ENCODE measurements around the gene ZNF70. TPM values are rescaled to one million over a fixed set of nuclear protein-coding genes. Genes with fewer than 3 reads are reported as not detected.
A peak's percentile ranks its signal among the peaks of the same experiment; 100 is the strongest.

Gene ZNF70
- total RNA-seq, 1 donor from 2014 or later: 3.9 TPM

GRCh38 chr22:23745791-23746190 lies 5.1 kb downstream of the ZNF70 start:
- Histone ChIP-seq H4K20me1 (ENCODE audit: low read depth) (no peaks in the 10 kb centered on the region), H3K4me3 (no peak overlapping the region), H3K79me2 (ENCODE audit: low read depth) (no peaks in the 10 kb centered on the region), H3K4me2 (no peak overlapping the region), H3K4me1 (peaks cover 7% of the 10 kb centered on the region), H3F3A (ENCODE audit: low read depth) (no peaks in the 10 kb centered on the region), H3K36me3 (no peaks in the 10 kb centered on the region), H3K9ac (no peak overlapping the region), H3K9me3 (ENCODE audit: low read depth) (no peaks in the 10 kb centered on the region), H3K27me3 (no peaks in the 10 kb centered on the region), H3K27ac (no peak overlapping the region), H2AFZ (replicated peaks) (no peak overlapping the region)
- Mint-ChIP-seq H3K27ac (no peak overlapping the region), H3K4me3 (no peak overlapping the region), H3K36me3 (peaks cover 25% of the 10 kb centered on the region), H3K27me3 (ENCODE audit: insufficient read depth, low read depth) (peaks cover 4% of the 10 kb centered on the region), H3K9me3 (no peaks in the 10 kb centered on the region), H3K4me1 (peaks cover 11% of the 10 kb centered on the region)
- DNase-seq (ENCODE audit: low spot score): no peak
- TF ChIP-seq EZH2phosphoT487 (IDR thresholded peaks at IDR 0.05) (no peak), EZH2 (IDR thresholded peaks at IDR 0.05) (no peak), CTCF (IDR thresholded peaks at IDR 0.05) (no peak)

GRCh38 chr22:23744485-23744884 lies 6.4 kb downstream of the ZNF70 start:
- H3K36me3 Mint-ChIP-seq: peaks cover 27% of the 10 kb centered on the region
- H3K4me3 Mint-ChIP-seq: peak overlapping the region; percentile 42
- Histone ChIP-seq H3K4me3 (no peak overlapping the region), H3K9me3 (ENCODE audit: low read depth) (no peaks in the 10 kb centered on the region), H3K79me2 (ENCODE audit: low read depth) (no peaks in the 10 kb centered on the region), H2AFZ (replicated peaks) (no peak overlapping the region), H3K4me1 (no peaks in the 10 kb centered on the region), H3K36me3 (no peaks in the 10 kb centered on the region), H3K27me3 (no peaks in the 10 kb centered on the region), H3K4me2 (no peak overlapping the region), H3F3A (ENCODE audit: low read depth) (no peaks in the 10 kb centered on the region), H3K9ac (no peak overlapping the region), H4K20me1 (ENCODE audit: low read depth) (no peaks in the 10 kb centered on the region), H3K27ac (no peak overlapping the region)
- no peak for DNase-seq (ENCODE audit: low spot score)
- H3K27ac Mint-ChIP-seq: peak overlapping the region; percentile 2
- TF ChIP-seq EZH2phosphoT487 (IDR thresholded peaks at IDR 0.05) (no peak), CTCF (IDR thresholded peaks at IDR 0.05) (no peak), EZH2 (IDR thresholded peaks at IDR 0.05) (no peak)
- H3K27me3 Mint-ChIP-seq (ENCODE audit: insufficient read depth, low read depth): peaks cover 6% of the 10 kb centered on the region
- no peaks in the 10 kb centered on the region for H3K9me3 Mint-ChIP-seq
- peaks cover under 1% of the 10 kb centered on the region for H3K4me1 Mint-ChIP-seq

GRCh38 chr22:23744001-23744400 lies 6.9 kb downstream of the ZNF70 start:
- Histone ChIP-seq H3K27ac (no peak overlapping the region), H4K20me1 (ENCODE audit: low read depth) (no peaks in the 10 kb centered on the region), H3K27me3 (no peaks in the 10 kb centered on the region), H3K79me2 (ENCODE audit: low read depth) (no peaks in the 10 kb centered on the region), H3F3A (ENCODE audit: low read depth) (no peaks in the 10 kb centered on the region), H3K4me3 (no peak overlapping the region), H3K9ac (no peak overlapping the region), H2AFZ (replicated peaks) (no peak overlapping the region), H3K4me2 (no peak overlapping the region), H3K9me3 (ENCODE audit: low read depth) (no peaks in the 10 kb centered on the region), H3K4me1 (no peaks in the 10 kb centered on the region), H3K36me3 (no peaks in the 10 kb centered on the region)
- peak overlapping the region; percentile 2 for H3K27ac Mint-ChIP-seq
- peaks cover 27% of the 10 kb centered on the region for H3K36me3 Mint-ChIP-seq
- H3K27me3 Mint-ChIP-seq (ENCODE audit: insufficient read depth, low read depth): peaks cover 6% of the 10 kb centered on the region
- TF ChIP-seq EZH2 (IDR thresholded peaks at IDR 0.05) (no peak), EZH2phosphoT487 (IDR thresholded peaks at IDR 0.05) (no peak), CTCF (IDR thresholded peaks at IDR 0.05) (no peak)
- H3K4me1 Mint-ChIP-seq: no peaks in the 10 kb centered on the region
- H3K4me3 Mint-ChIP-seq: no peak overlapping the region
- no peaks in the 10 kb centered on the region for H3K9me3 Mint-ChIP-seq
- no peak for DNase-seq (ENCODE audit: low spot score)

Data from neural progenitor cell (in vitro differentiated cells).